Measurements from ENCODE around the gene AGXT2. TPM values are rescaled to one million over a fixed set of nuclear protein-coding genes. Genes with fewer than 3 reads are reported as not detected.

The AGXT2 gene
- total RNA-seq, 1 experiment from 2014 or later: not detected

- intact Hi-C loops (cut with micrococcal nuclease): no loop called here
- ChIA-PET CTCF (interaction anchor here (0.6 to 1.5 kb wide), 4 partner anchors 11 to 205 kb away, joined by 3 to 4 read pairs (median 4); no protein-coding TSS in a partner anchor), POLR2A (no interaction called here)
- Mint-ChIP-seq H3K4me1 (ENCODE audit: insufficient read depth, unreplicated experiment) (no peaks in the 10 kb centered on the region), H3K27ac (ENCODE audit: low read depth, unreplicated experiment) (no peak overlapping the region), H3K27me3 (ENCODE audit: insufficient read depth, unreplicated experiment) (peaks cover 10% of the 10 kb centered on the region), H3K9me3 (ENCODE audit: unreplicated experiment) (no peaks in the 10 kb centered on the region), H3K36me3 (ENCODE audit: insufficient read depth, unreplicated experiment) (no peaks in the 10 kb centered on the region), H3K4me3 (ENCODE audit: unreplicated experiment) (no peak overlapping the region)
- BruUV-seq (replicated peaks): no TSS peak
- DNase-seq (ENCODE audit: unreplicated experiment): no peak
- TF ChIP-seq CTCF (IDR thresholded peaks at IDR 0.05; ENCODE audit: unreplicated experiment): no peak
Observed at GRCh38 chr5:35023391-35024178, 24.2 kb downstream of the AGXT2 start.

GRCh38 chr5:35016174-35017051, 31.3 kb downstream of the AGXT2 start:
- no peak for DNase-seq (ENCODE audit: unreplicated experiment)
- Mint-ChIP-seq H3K36me3 (ENCODE audit: insufficient read depth, unreplicated experiment) (no peaks in the 10 kb centered on the region), H3K27ac (ENCODE audit: low read depth, unreplicated experiment) (no peak overlapping the region), H3K9me3 (ENCODE audit: unreplicated experiment) (peaks cover 8% of the 10 kb centered on the region), H3K27me3 (ENCODE audit: insufficient read depth, unreplicated experiment) (peaks cover 10% of the 10 kb centered on the region), H3K4me1 (ENCODE audit: insufficient read depth, unreplicated experiment) (no peaks in the 10 kb centered on the region), H3K4me3 (ENCODE audit: unreplicated experiment) (no peak overlapping the region)
- intact Hi-C loops (cut with micrococcal nuclease): no loop called here
- ChIA-PET CTCF (interaction anchor here (1.4 kb wide), 1 partner anchor 14 kb away, joined by 12 read pairs; no protein-coding TSS in a partner anchor), POLR2A (interaction anchor here (0.7 to 0.8 kb wide), 2 partner anchors 19 to 294 kb away, joined by 3 read pairs; no protein-coding TSS in a partner anchor)
- BruUV-seq (replicated peaks): no TSS peak
- TF ChIP-seq CTCF (IDR thresholded peaks at IDR 0.05; ENCODE audit: unreplicated experiment): no peak

GRCh38 chr5:35015063-35015462, 32.7 kb downstream of the AGXT2 start:
- ChIA-PET CTCF (interaction anchor here (0.6 kb wide), 1 partner anchor 760 kb away, joined by 3 read pairs; no protein-coding TSS in a partner anchor), POLR2A (no interaction called here)
- Mint-ChIP-seq H3K36me3 (ENCODE audit: insufficient read depth, unreplicated experiment) (no peaks in the 10 kb centered on the region), H3K9me3 (ENCODE audit: unreplicated experiment) (peaks cover 8% of the 10 kb centered on the region), H3K4me1 (ENCODE audit: insufficient read depth, unreplicated experiment) (no peaks in the 10 kb centered on the region), H3K4me3 (ENCODE audit: unreplicated experiment) (no peak overlapping the region), H3K27me3 (ENCODE audit: insufficient read depth, unreplicated experiment) (peaks cover 10% of the 10 kb centered on the region), H3K27ac (ENCODE audit: low read depth, unreplicated experiment) (no peak overlapping the region)
- intact Hi-C loops (cut with micrococcal nuclease): no loop called here
- DNase-seq (ENCODE audit: unreplicated experiment): no peak
- no peak for TF ChIP-seq CTCF (IDR thresholded peaks at IDR 0.05; ENCODE audit: unreplicated experiment)
- BruUV-seq (replicated peaks): no TSS peak

GRCh38 chr5:35012796-35013195, 35.0 kb downstream of the AGXT2 start:
- Mint-ChIP-seq H3K36me3 (ENCODE audit: insufficient read depth, unreplicated experiment) (no peaks in the 10 kb centered on the region), H3K27ac (ENCODE audit: low read depth, unreplicated experiment) (no peak overlapping the region), H3K9me3 (ENCODE audit: unreplicated experiment) (peaks cover 5% of the 10 kb centered on the region), H3K4me3 (ENCODE audit: unreplicated experiment) (no peak overlapping the region), H3K27me3 (ENCODE audit: insufficient read depth, unreplicated experiment) (peaks cover 6% of the 10 kb centered on the region), H3K4me1 (ENCODE audit: insufficient read depth, unreplicated experiment) (no peaks in the 10 kb centered on the region)
- DNase-seq (ENCODE audit: unreplicated experiment): peak; percentile 42
- BruUV-seq (replicated peaks): no TSS peak
- intact Hi-C loops (cut with micrococcal nuclease): no loop called here
- POLR2A ChIA-PET: no interaction called here
- TF ChIP-seq CTCF (IDR thresholded peaks at IDR 0.05; ENCODE audit: unreplicated experiment): no peak
- CTCF ChIA-PET: no interaction called here
